Measurements from ENCODE around the gene GLIS1. TPM values are rescaled to one million over a fixed set of nuclear protein-coding genes. Genes with fewer than 3 reads are reported as not detected.

GLIS1 gene
- total and polyA plus RNA-seq, 2 donors (not counting 3 experiments of a cell fraction or from before 2014, with no cell fraction given): not detected

GRCh38 chr1:53737648-53738204, 1.2 kb downstream of the GLIS1 start:
- Histone ChIP-seq H3K27ac (ENCODE audit: insufficient read depth, low read depth, low read length) (no peak overlapping the region), H3K4me3 (replicated peaks in 1 of 3; ENCODE audit: insufficient read depth in 1 of 3, low read depth in 1 of 3, low read length in 3 of 3) (no peak overlapping the region), H3K9me3 (replicated peaks; ENCODE audit: control insufficient read depth, insufficient read depth, low read length) (no peaks in the 10 kb centered on the region), H3K27me3 (ENCODE audit: control insufficient read depth in 2 of 2, insufficient read depth in 2 of 2, low read length in 2 of 2) (peaks cover 38 to 56% of the 10 kb centered on the region in 2 experiments), H3K79me2 (ENCODE audit: control insufficient read depth, insufficient read depth, low read length) (no peaks in the 10 kb centered on the region), H3K4me1 (ENCODE audit: control insufficient read depth, extremely low read depth, insufficient read depth, low read length) (peaks cover 11% of the 10 kb centered on the region), H3K9me1 (replicated peaks; ENCODE audit: control insufficient read depth, extremely low read depth, insufficient read depth, low read length) (no peaks in the 10 kb centered on the region), H3K4me2 (ENCODE audit: insufficient read depth, low read length) (peak overlapping the region; percentile 48), H3K36me3 (ENCODE audit: control insufficient read depth in 2 of 2, extremely low read depth in 1 of 2, insufficient read depth in 2 of 2, low read length in 2 of 2) (no peaks in the 10 kb centered on the region), H4K20me1 (replicated peaks; ENCODE audit: control insufficient read depth, extremely low read depth, insufficient read depth, low read length) (no peaks in the 10 kb centered on the region), H3K9ac (replicated peaks; ENCODE audit: extremely low read depth, insufficient read depth, low read length) (no peak overlapping the region), H2AFZ (ENCODE audit: low read depth, low read length) (no peak overlapping the region)
- CTCF ChIA-PET: interaction anchor here (1.1 to 3.7 kb wide), 5 partner anchors 16 to 28 kb away, joined by 3 to 13 read pairs (median 4); no protein-coding TSS in a partner anchor
- no peak for TF ChIP-seq GATA2 (IDR thresholded peaks at IDR 0.05; ENCODE audit: insufficient read depth, insufficient read length, low read depth, low read length)
- no peak for TF ChIP-seq POLR2AphosphoS5 (IDR thresholded peaks at IDR 0.05; ENCODE audit: insufficient read depth, low read depth, low read length)
- no peak for TF ChIP-seq FOS (IDR thresholded peaks at IDR 0.05; ENCODE audit: borderline replicate concordance, insufficient read depth, low read length)
- no peak for TF ChIP-seq POLR2A (IDR thresholded peaks at IDR 0.05; ENCODE audit: low read depth, low read length)
- TF ChIP-seq MAX (IDR thresholded peaks at IDR 0.05; ENCODE audit: insufficient read depth, insufficient read length): no peak
- no peak for TF ChIP-seq CTCF (IDR thresholded peaks at IDR 0.05; ENCODE audit: extremely low read depth in 1 of 2, insufficient read depth in 1 of 2, low read depth in 1 of 2, low read length in 2 of 2)
- TF ChIP-seq EZH2 (IDR thresholded peaks at IDR 0.05; ENCODE audit: borderline replicate concordance, low read depth, low read length, severe bottlenecking): no peak
- no peak for TF ChIP-seq JUN (IDR thresholded peaks at IDR 0.05; ENCODE audit: borderline replicate concordance, insufficient read depth, insufficient read length, low read depth)
- no peak for TF ChIP-seq MYC (IDR thresholded peaks at IDR 0.05; ENCODE audit: low read depth, low read length)
- POLR2A ChIA-PET: no interaction called here
- dilution Hi-C loops (cut with MboI; ENCODE audit: extremely low pct_ligation_motif_present, low sequenced_read_pairs) (no loop called here), intact Hi-C loops (cut with micrococcal nuclease) (loop anchor here (2.0 kb wide), 2 partner anchors 27 to 101 kb away; partner anchors contain the start of gene NDC1)
- DNase-seq (ENCODE audit: low read depth, low spot score) (peak; percentile 13), FAIRE-seq (peak; percentile 26)
- no TSS peak for BruUV-seq (replicated peaks)
